OCI-LY1 (cell line): ENCODE results near the gene DNAH1.

ENCODE experiments used
- H2AFZ ChIP-seq: fragments of 200-600 bp; sonication (generic), shearing (Covaris generic); 2 replicates; pipeline ENCODE4 v1.6.0; 2014; ENCODE audit warnings: antibody characterized with exemption, mild to moderate bottlenecking, low read length
- H3F3A ChIP-seq: fragments of 200-600 bp; sonication (generic), shearing (Covaris generic); 2 replicates; pipeline ENCODE4 v1.6.0; 2014; ENCODE audit warnings: mild to moderate bottlenecking, antibody characterized with exemption, low read length, moderate library complexity; ENCODE audit not compliant: insufficient read depth
- H3K27ac ChIP-seq: fragments of 200-600 bp; sonication (generic); 2 replicates; pipeline ENCODE4 v1.5.1; 2014; ENCODE audit warnings: low read length, mixed run types, mild to moderate bottlenecking, low read depth; ENCODE audit not compliant: poor library complexity, severe bottlenecking
- H3K27me3 ChIP-seq: fragments of 200-600 bp; sonication (generic); 2 replicates; pipeline ENCODE4 v1.6.0; 2014; ENCODE audit warnings: antibody characterized with exemption, mild to moderate bottlenecking, low read length, moderate library complexity; ENCODE audit not compliant: insufficient read depth
- H3K36me3 ChIP-seq: fragments of 200-600 bp; sonication (generic); 2 replicates; pipeline ENCODE4 v1.6.1; 2014; ENCODE audit warnings: mild to moderate bottlenecking, antibody characterized with exemption, low read length, moderate library complexity, mixed read lengths; ENCODE audit not compliant: insufficient read depth
- H3K4me1 ChIP-seq: fragments of 200-600 bp; sonication (generic); 2 replicates; pipeline ENCODE4 v1.5.1; 2014; ENCODE audit warnings: mild to moderate bottlenecking, low read length, moderate library complexity; ENCODE audit not compliant: insufficient read depth, severe bottlenecking
- H3K4me2 ChIP-seq: fragments of 200-600 bp; sonication (generic), shearing (Covaris generic); 2 replicates; pipeline ENCODE4 v1.6.1; 2014; ENCODE audit warnings: low read length
- H3K4me3 ChIP-seq: fragments of 200-600 bp; sonication (generic); 2 replicates; pipeline ENCODE4 v1.5.1; 2014; ENCODE audit warnings: low read length, low read depth, mild to moderate bottlenecking, mixed read lengths; ENCODE audit not compliant: poor library complexity, severe bottlenecking
- H3K79me2 ChIP-seq: fragments of 200-600 bp; shearing (Covaris generic); 2 replicates; pipeline ENCODE4 v1.6.1; 2016; ENCODE audit warnings: mixed run types, low read length, mixed read lengths; ENCODE audit not compliant: insufficient read depth
- H3K9ac ChIP-seq: fragments of 200-600 bp; sonication (generic), shearing (Covaris generic); 2 replicates; pipeline ENCODE4 v1.6.1; 2014; ENCODE audit warnings: mild to moderate bottlenecking, low read length, mixed read lengths
- H3K9me2 ChIP-seq: fragments of 200-600 bp; sonication (generic), shearing (Covaris generic); 2 replicates; pipeline ENCODE4 v1.6.1; 2014; ENCODE audit warnings: low read depth, mild to moderate bottlenecking, low read length, mixed read lengths
- H3K9me3 ChIP-seq: fragments of 200-600 bp; shearing (Covaris generic); 2 replicates; pipeline ENCODE4 v1.6.1; 2014; ENCODE audit warnings: low read length, mixed read lengths
- H4K20me1 ChIP-seq: fragments of 200-600 bp; sonication (generic), shearing (Covaris generic); 2 replicates; pipeline ENCODE4 v1.6.0; 2016; ENCODE audit warnings: mild to moderate bottlenecking, low read length; ENCODE audit not compliant: insufficient read depth
- CTCF ChIP-seq: fragments of 200-600 bp; sonication (generic), shearing (Covaris generic); IDR thresholded peaks from 2 replicates; pipeline ENCODE4 v1.5.1; 2017; ENCODE audit warnings: mild to moderate bottlenecking, antibody characterized with exemption, low read length, moderate library complexity, mixed read lengths
- EZH2 ChIP-seq: fragments of 200-600 bp; sonication (generic), shearing (Covaris generic); IDR thresholded peaks from 2 replicates; pipeline ENCODE4 v1.8.0; 2017; ENCODE audit warnings: borderline replicate concordance, mixed run types, mild to moderate bottlenecking, antibody characterized with exemption, low read length, moderate library complexity, mixed read lengths

The DNAH1 gene

DNA sequence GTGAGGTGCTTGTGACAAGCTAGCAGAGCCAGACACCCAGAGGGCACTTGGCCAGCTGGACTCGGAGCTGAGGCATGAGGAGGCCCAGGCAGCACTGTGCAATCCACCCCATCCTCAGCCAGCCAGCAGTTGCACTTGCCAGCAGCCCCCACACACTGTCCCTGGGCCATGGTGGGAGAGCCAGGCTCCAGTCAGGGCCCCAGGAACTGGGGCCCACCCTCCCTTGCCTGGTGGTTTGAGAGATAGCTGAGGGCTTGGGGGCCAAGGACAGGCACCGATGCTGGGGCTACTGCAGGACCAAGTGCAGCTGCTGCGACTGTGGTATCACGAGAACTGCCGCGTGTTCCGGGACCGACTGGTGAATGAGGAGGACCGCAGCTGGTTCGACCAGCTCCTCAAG is 63.5 kb downstream of the DNAH1 start:
- no peak overlapping the region for H3K4me2 ChIP-seq
- H3K4me1 ChIP-seq, result no peaks in the 10 kb centered on the region
- no peaks in the 10 kb centered on the region for H3K79me2 ChIP-seq
- no peaks in the 10 kb centered on the region for H3F3A ChIP-seq
- H3K9ac ChIP-seq, result no peak overlapping the region
- H3K4me3 ChIP-seq, result no peak overlapping the region
- H3K9me2 ChIP-seq, result no peaks in the 10 kb centered on the region
- H2AFZ ChIP-seq, result no peak overlapping the region
- no peaks in the 10 kb centered on the region for H3K36me3 ChIP-seq
- no peaks in the 10 kb centered on the region for H3K9me3 ChIP-seq
- H3K27ac ChIP-seq, result no peak overlapping the region
- TF ChIP-seq EZH2 (no peak), CTCF (no peak)
- H4K20me1 ChIP-seq, result no peaks in the 10 kb centered on the region
- H3K27me3 ChIP-seq, result 0 out of 2 replicates have a peak, but pooled peaks cover 6% of the 10 kb centered on the region

DNA sequence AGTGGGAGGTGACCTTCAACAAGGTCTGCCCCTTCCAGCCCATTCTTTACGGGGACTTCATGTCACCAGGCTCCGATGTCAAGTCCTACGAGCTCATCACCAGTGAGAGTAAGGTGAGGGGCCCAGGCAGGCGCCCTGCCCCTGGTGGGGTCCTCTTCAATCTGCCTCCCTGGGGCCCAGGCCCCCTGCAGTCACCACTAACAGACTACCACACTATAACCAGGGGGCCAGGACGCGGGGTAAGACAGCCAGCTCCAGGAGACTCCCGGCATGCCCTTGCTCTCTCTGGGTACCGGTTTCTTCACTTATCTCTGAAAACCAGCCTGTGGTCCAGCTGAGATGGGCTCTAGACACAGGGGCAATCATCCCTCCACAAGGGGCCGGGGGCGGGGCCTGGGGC is 63.9 kb downstream of the DNAH1 start:
- Histone ChIP-seq H3K27me3 (0 out of 2 replicates have a peak, but pooled peaks cover 6% of the 10 kb centered on the region), H3K27ac (no peak overlapping the region), H4K20me1 (no peaks in the 10 kb centered on the region), H3F3A (no peaks in the 10 kb centered on the region), H3K9me2 (no peaks in the 10 kb centered on the region), H3K4me1 (no peaks in the 10 kb centered on the region), H3K9me3 (no peaks in the 10 kb centered on the region), H3K4me2 (no peak overlapping the region), H2AFZ (no peak overlapping the region), H3K4me3 (no peak overlapping the region), H3K79me2 (no peaks in the 10 kb centered on the region), H3K9ac (no peak overlapping the region), H3K36me3 (no peaks in the 10 kb centered on the region)
- TF ChIP-seq EZH2 (no peak), CTCF (no peak)

DNA sequence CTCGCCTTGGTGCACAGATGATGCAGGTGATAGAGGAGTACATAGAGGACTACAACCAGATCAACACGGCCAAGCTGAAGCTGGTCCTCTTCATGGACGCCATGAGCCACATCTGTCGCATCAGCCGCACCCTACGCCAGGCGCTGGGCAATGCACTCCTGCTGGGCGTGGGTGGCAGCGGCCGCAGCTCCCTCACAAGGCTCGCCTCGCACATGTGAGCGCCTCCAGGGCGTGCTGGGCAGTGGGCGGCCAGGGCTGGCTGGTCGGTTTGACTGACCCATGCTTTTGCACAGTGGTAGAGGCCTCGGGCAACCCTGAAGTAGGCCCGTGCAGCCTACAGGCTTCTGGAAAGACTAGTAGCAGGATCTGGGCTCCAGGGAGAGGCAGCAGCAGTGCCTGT is 65.5 kb downstream of the DNAH1 start:
- H4K20me1 ChIP-seq, result no peaks in the 10 kb centered on the region
- no peaks in the 10 kb centered on the region for H3K4me1 ChIP-seq
- TF ChIP-seq CTCF (no peak), EZH2 (no peak)
- H2AFZ ChIP-seq, result no peak overlapping the region
- H3K27ac ChIP-seq, result no peak overlapping the region
- H3K9ac ChIP-seq, result no peak overlapping the region
- no peaks in the 10 kb centered on the region for H3K79me2 ChIP-seq
- no peaks in the 10 kb centered on the region for H3K36me3 ChIP-seq
- no peak overlapping the region for H3K4me3 ChIP-seq
- no peaks in the 10 kb centered on the region for H3K9me3 ChIP-seq
- H3F3A ChIP-seq, result no peaks in the 10 kb centered on the region
- H3K4me2 ChIP-seq, result no peak overlapping the region
- H3K9me2 ChIP-seq, result no peaks in the 10 kb centered on the region
- H3K27me3 ChIP-seq, result 0 out of 2 replicates have a peak, but pooled peaks cover 6% of the 10 kb centered on the region
